ENCODE data around the gene MAMDC2.
"Not testable (repeated sequence)": the region's sequence is repeated elsewhere in the genome, so short reads cannot be mapped to it uniquely, and the experiment has no call there.

Gene MAMDC2

DNA sequence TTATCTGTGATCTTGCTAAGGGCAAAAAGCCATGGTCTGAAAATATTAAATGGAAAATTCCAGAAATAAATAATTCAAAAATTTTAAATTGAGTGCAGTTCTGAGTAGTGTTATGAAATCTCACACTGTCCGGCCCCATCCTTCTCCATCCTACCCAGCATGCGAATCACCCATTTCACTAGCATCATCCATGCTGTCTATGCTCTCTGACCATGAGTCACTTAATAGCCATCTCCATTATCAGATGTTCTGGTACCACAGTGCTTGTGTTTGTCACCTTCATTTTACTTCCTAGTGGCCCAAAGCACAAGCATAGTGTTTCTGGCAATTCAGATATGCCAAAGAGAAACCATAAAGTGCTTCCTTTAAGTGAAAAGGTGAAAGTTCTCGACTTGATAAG, 151.8 kb downstream of the MAMDC2 start:
- no peak overlapping the region for H4K8ac ChIP-seq (ENCODE audit: low read depth, low read length)
- H2BK15ac ChIP-seq (ENCODE audit: low read length) = no peak overlapping the region
- H3K36me3 ChIP-seq (replicated peaks in 1 of 2; ENCODE audit: control insufficient read depth in 2 of 2, insufficient read depth in 2 of 2, low read length in 2 of 2) = peaks cover 0 to 3% of the 10 kb centered on the region in 2 donors
- no peak overlapping the region for H3K23ac ChIP-seq (ENCODE audit: low read depth, low read length, poor library complexity)
- no peak overlapping the region for H2BK12ac ChIP-seq (ENCODE audit: low read length)
- no peak overlapping the region for H3K4ac ChIP-seq (ENCODE audit: low read length)
- no peaks in the 10 kb centered on the region for H3K27me3 ChIP-seq (ENCODE audit: control insufficient read depth in 3 of 3, insufficient read depth in 3 of 3, low read depth in 1 of 3, low read length in 3 of 3)
- H3K14ac ChIP-seq (ENCODE audit: low read length) = no peak overlapping the region
- H3K27ac ChIP-seq (replicated peaks; ENCODE audit: low read length) = no peak overlapping the region
- H3K9ac ChIP-seq (ENCODE audit: low read depth, low read length, poor library complexity) = no peak overlapping the region
- no peaks in the 10 kb centered on the region for H3K4me1 ChIP-seq (ENCODE audit: control insufficient read depth in 2 of 2, insufficient read depth in 1 of 2, low read depth in 1 of 2, low read length in 2 of 2)
- H2BK5ac ChIP-seq (ENCODE audit: low read length) = no peak overlapping the region
- H3K18ac ChIP-seq (ENCODE audit: low read length) = no peak overlapping the region
- no peak overlapping the region for H3K4me2 ChIP-seq (ENCODE audit: insufficient read depth, low read length, poor library complexity, severe bottlenecking)
- WGBS, 2 donors (ENCODE audit: extremely low coverage in 2 of 2, insufficient read length in 2 of 2, insufficient replicate concordance in 1 of 2) = no CpG with 5 or more reads among the region's 3 CpGs
- no peak overlapping the region for H2BK120ac ChIP-seq (ENCODE audit: low read depth, low read length)
- no peaks in the 10 kb centered on the region for H3K9me3 ChIP-seq (replicated peaks in 1 of 2; ENCODE audit: control insufficient read depth in 2 of 2, insufficient read depth in 1 of 2, low read depth in 1 of 2, low read length in 2 of 2)
- DNase-seq (ENCODE audit: low spot score) = no peak
- H2AK5ac ChIP-seq (ENCODE audit: low read depth, low read length) = no peak overlapping the region
- H3K79me1 ChIP-seq (ENCODE audit: low read depth, low read length) = no peaks in the 10 kb centered on the region
- H4K91ac ChIP-seq (ENCODE audit: low read depth, low read length, poor library complexity) = no peak overlapping the region
- no peak overlapping the region for H3K4me3 ChIP-seq (ENCODE audit: low read length in 2 of 2)
- no peak overlapping the region for H2AFZ ChIP-seq (ENCODE audit: low read length)

DNA sequence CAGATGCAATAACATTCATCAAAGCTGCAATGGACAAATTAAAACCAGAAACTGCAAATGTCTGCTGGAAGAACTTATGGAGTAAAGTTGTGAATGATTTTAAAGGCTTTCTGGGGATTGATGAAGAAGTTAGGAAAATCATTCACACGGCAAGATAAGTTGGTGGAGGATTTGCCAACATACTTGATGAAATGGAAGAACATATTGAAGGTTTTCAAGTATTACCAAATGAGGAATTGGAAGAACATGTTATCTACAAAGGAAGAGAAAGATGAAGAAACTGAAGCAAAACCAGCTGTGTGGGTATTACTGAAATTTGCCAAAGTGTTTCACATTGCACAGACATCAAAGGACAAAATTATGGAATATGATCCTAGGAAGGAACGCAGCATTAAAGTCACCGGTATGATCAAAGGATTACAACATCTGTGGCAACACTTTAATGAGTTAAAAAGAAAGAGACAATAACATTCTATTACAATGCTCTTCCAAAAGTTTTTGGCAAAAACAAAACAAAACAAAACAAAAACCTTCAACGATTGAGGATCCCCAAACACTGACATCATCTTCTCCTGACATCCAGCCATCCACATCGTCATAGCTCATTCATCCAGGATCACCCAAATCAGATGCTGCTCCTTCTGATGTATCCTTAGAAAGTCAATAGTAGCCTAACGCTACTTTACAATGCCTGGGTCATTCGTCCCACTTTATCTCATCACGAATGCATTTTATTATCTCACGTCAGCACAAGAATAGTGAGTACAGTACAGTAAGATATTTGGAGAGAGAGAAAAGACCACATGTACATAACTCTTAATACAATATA, 153.8 kb downstream of the MAMDC2 start:
- peaks cover 0 to 3% of the 10 kb centered on the region in 2 donors for H3K36me3 ChIP-seq (replicated peaks in 1 of 2; ENCODE audit: control insufficient read depth in 2 of 2, insufficient read depth in 2 of 2, low read length in 2 of 2)
- H2BK5ac ChIP-seq (ENCODE audit: low read length) = no peak overlapping the region
- no peak overlapping the region for H2AK5ac ChIP-seq (ENCODE audit: low read depth, low read length)
- no peak for DNase-seq (ENCODE audit: low spot score)
- H3K23ac ChIP-seq (ENCODE audit: low read depth, low read length, poor library complexity) = no peak overlapping the region
- H4K8ac ChIP-seq (ENCODE audit: low read depth, low read length) = no peak overlapping the region
- H2AFZ ChIP-seq (ENCODE audit: low read length) = no peak overlapping the region
- no peak overlapping the region for H3K9ac ChIP-seq (ENCODE audit: low read depth, low read length, poor library complexity)
- H3K14ac ChIP-seq (ENCODE audit: low read length) = no peak overlapping the region
- H2BK12ac ChIP-seq (ENCODE audit: low read length) = no peak overlapping the region
- no peak overlapping the region for H3K4me2 ChIP-seq (ENCODE audit: insufficient read depth, low read length, poor library complexity, severe bottlenecking)
- H3K27ac ChIP-seq (replicated peaks; ENCODE audit: low read length) = no peak overlapping the region
- H3K18ac ChIP-seq (ENCODE audit: low read length) = no peak overlapping the region
- no peak overlapping the region for H2BK120ac ChIP-seq (ENCODE audit: low read depth, low read length)
- no peak overlapping the region for H2BK15ac ChIP-seq (ENCODE audit: low read length)
- WGBS, 2 donors (ENCODE audit: extremely low coverage in 2 of 2, insufficient read length in 2 of 2, insufficient replicate concordance in 1 of 2) = no CpG with 5 or more reads among the region's 9 CpGs
- no peaks in the 10 kb centered on the region for H3K4me1 ChIP-seq (ENCODE audit: control insufficient read depth in 2 of 2, insufficient read depth in 1 of 2, low read depth in 1 of 2, low read length in 2 of 2)
- no peak overlapping the region for H3K4ac ChIP-seq (ENCODE audit: low read length)
- no peak overlapping the region for H4K91ac ChIP-seq (ENCODE audit: low read depth, low read length, poor library complexity)
- no peak overlapping the region for H3K4me3 ChIP-seq (ENCODE audit: low read length in 2 of 2)
- no peaks in the 10 kb centered on the region for H3K9me3 ChIP-seq (replicated peaks in 1 of 2; ENCODE audit: control insufficient read depth in 2 of 2, insufficient read depth in 1 of 2, low read depth in 1 of 2, low read length in 2 of 2)
- no peaks in the 10 kb centered on the region for H3K79me1 ChIP-seq (ENCODE audit: low read depth, low read length)
- no peaks in the 10 kb centered on the region for H3K27me3 ChIP-seq (ENCODE audit: control insufficient read depth in 3 of 3, insufficient read depth in 3 of 3, low read depth in 1 of 3, low read length in 3 of 3)

- H3K27ac ChIP-seq (replicated peaks; ENCODE audit: low read length); H2BK12ac ChIP-seq (ENCODE audit: low read length); H3K79me1 ChIP-seq (ENCODE audit: low read depth, low read length); H2AFZ ChIP-seq (ENCODE audit: low read length); H3K18ac ChIP-seq (ENCODE audit: low read length); H4K8ac ChIP-seq (ENCODE audit: low read depth, low read length); H3K4me3 ChIP-seq (ENCODE audit: low read length in 2 of 2); H3K9me3 ChIP-seq (replicated peaks in 1 of 2; ENCODE audit: control insufficient read depth in 2 of 2, insufficient read depth in 1 of 2, low read depth in 1 of 2, low read length in 2 of 2); H3K4ac ChIP-seq (ENCODE audit: low read length); H3K9ac ChIP-seq (ENCODE audit: low read depth, low read length, poor library complexity); H3K14ac ChIP-seq (ENCODE audit: low read length); H3K4me1 ChIP-seq (ENCODE audit: control insufficient read depth in 2 of 2, insufficient read depth in 1 of 2, low read depth in 1 of 2, low read length in 2 of 2); H3K27me3 ChIP-seq (ENCODE audit: control insufficient read depth in 3 of 3, insufficient read depth in 3 of 3, low read depth in 1 of 3, low read length in 3 of 3); H3K36me3 ChIP-seq (replicated peaks in 1 of 2; ENCODE audit: control insufficient read depth in 2 of 2, insufficient read depth in 2 of 2, low read length in 2 of 2); H4K91ac ChIP-seq (ENCODE audit: low read depth, low read length, poor library complexity); H2BK15ac ChIP-seq (ENCODE audit: low read length); H3K4me2 ChIP-seq (ENCODE audit: insufficient read depth, low read length, poor library complexity, severe bottlenecking); H2AK5ac ChIP-seq (ENCODE audit: low read depth, low read length); DNase-seq (ENCODE audit: low spot score); H2BK120ac ChIP-seq (ENCODE audit: low read depth, low read length); H2BK5ac ChIP-seq (ENCODE audit: low read length); H3K23ac ChIP-seq (ENCODE audit: low read depth, low read length, poor library complexity): not testable (repeated sequence)
- no CpG with 5 or more reads among the region's 16 CpGs for WGBS, 2 donors (ENCODE audit: extremely low coverage in 2 of 2, insufficient read length in 2 of 2, insufficient replicate concordance in 1 of 2)
These were observed 161.1 kb downstream of the MAMDC2 start for GRCh38 chr9:70204743-70205142.

- Histone ChIP-seq H3K23ac (ENCODE audit: low read depth, low read length, poor library complexity) (no peak overlapping the region), H3K18ac (ENCODE audit: low read length) (no peak overlapping the region), H4K8ac (ENCODE audit: low read depth, low read length) (no peak overlapping the region), H4K91ac (ENCODE audit: low read depth, low read length, poor library complexity) (peak overlapping the region; percentile 16), H3K4ac (ENCODE audit: low read length) (no peak overlapping the region), H3K4me2 (ENCODE audit: insufficient read depth, low read length, poor library complexity, severe bottlenecking) (no peak overlapping the region), H3K4me3 (ENCODE audit: low read length in 2 of 2) (no peak overlapping the region), H3K9me3 (replicated peaks in 1 of 2; ENCODE audit: control insufficient read depth in 2 of 2, insufficient read depth in 1 of 2, low read depth in 1 of 2, low read length in 2 of 2) (no peaks in the 10 kb centered on the region), H2AFZ (ENCODE audit: low read length) (no peak overlapping the region), H3K4me1 (ENCODE audit: control insufficient read depth in 2 of 2, insufficient read depth in 1 of 2, low read depth in 1 of 2, low read length in 2 of 2) (peaks cover 0 to 2% of the 10 kb centered on the region in 2 donors), H2BK120ac (ENCODE audit: low read depth, low read length) (no peak overlapping the region), H3K9ac (ENCODE audit: low read depth, low read length, poor library complexity) (no peak overlapping the region), H3K27ac (replicated peaks; ENCODE audit: low read length) (no peak overlapping the region), H3K14ac (ENCODE audit: low read length) (no peak overlapping the region), H3K79me1 (ENCODE audit: low read depth, low read length) (no peaks in the 10 kb centered on the region), H2AK5ac (ENCODE audit: low read depth, low read length) (no peak overlapping the region), H3K27me3 (ENCODE audit: control insufficient read depth in 3 of 3, insufficient read depth in 3 of 3, low read depth in 1 of 3, low read length in 3 of 3) (no peaks in the 10 kb centered on the region), H2BK15ac (ENCODE audit: low read length) (no peak overlapping the region), H2BK12ac (ENCODE audit: low read length) (no peak overlapping the region), H3K36me3 (replicated peaks in 1 of 2; ENCODE audit: control insufficient read depth in 2 of 2, insufficient read depth in 2 of 2, low read length in 2 of 2) (peaks cover 0 to 2% of the 10 kb centered on the region in 2 donors), H2BK5ac (ENCODE audit: low read length) (no peak overlapping the region)
- DNase-seq (ENCODE audit: low spot score) = no peak
- WGBS, 2 donors (ENCODE audit: extremely low coverage in 2 of 2, insufficient read length in 2 of 2, insufficient replicate concordance in 1 of 2) = no CpG with 5 or more reads among the region's 3 CpGs
These were observed 161.8 kb downstream of the MAMDC2 start for GRCh38 chr9:70205366-70206020.
